ENCODE results near the gene FBRSL1.
A peak's percentile ranks its signal among the peaks of the same experiment; 100 is the strongest.

Gene FBRSL1

GRCh38 chr12:132492951-132493350 is 3.0 kb downstream of the FBRSL1 start:
- peak overlapping the region; percentile 98 for H3K27ac ChIP-seq
- TF ChIP-seq CTCF (conservative IDR thresholded peaks at IDR 0.05) = no peak

GRCh38 chr12:132493482-132494178 is 3.7 kb downstream of the FBRSL1 start:
- peak overlapping the region; percentile 98 for H3K27ac ChIP-seq
- no peak for TF ChIP-seq CTCF (conservative IDR thresholded peaks at IDR 0.05)

- no peak for TF ChIP-seq CTCF (conservative IDR thresholded peaks at IDR 0.05)
- H3K27ac ChIP-seq = peak overlapping the region; percentile 98
Observed at GRCh38 chr12:132494294-132495164, 4.6 kb downstream of the FBRSL1 start.

- peak overlapping the region; percentile 98 for H3K27ac ChIP-seq
- TF ChIP-seq CTCF (conservative IDR thresholded peaks at IDR 0.05) = no peak
Observed at GRCh38 chr12:132495165-132495544, 5.2 kb downstream of the FBRSL1 start.

- no peak for TF ChIP-seq CTCF (conservative IDR thresholded peaks at IDR 0.05)
- H3K27ac ChIP-seq = peak overlapping the region; percentile 98
Observed at GRCh38 chr12:132495629-132496357, 5.8 kb downstream of the FBRSL1 start.

GRCh38 chr12:132496358-132496669 is 6.4 kb downstream of the FBRSL1 start:
- H3K27ac ChIP-seq = peak overlapping the region; percentile 98

More at GRCh38 chr12:132496358-132496669, 6.4 kb downstream of the FBRSL1 start:
- no peak for TF ChIP-seq CTCF (conservative IDR thresholded peaks at IDR 0.05)
